ENCODE results near the gene TP53. TPM values are rescaled to one million over a fixed set of nuclear protein-coding genes. Genes with fewer than 3 reads are reported as not detected.

Gene TP53
- total RNA-seq, 1 donor from 2014 or later = 41.7 TPM

DNA sequence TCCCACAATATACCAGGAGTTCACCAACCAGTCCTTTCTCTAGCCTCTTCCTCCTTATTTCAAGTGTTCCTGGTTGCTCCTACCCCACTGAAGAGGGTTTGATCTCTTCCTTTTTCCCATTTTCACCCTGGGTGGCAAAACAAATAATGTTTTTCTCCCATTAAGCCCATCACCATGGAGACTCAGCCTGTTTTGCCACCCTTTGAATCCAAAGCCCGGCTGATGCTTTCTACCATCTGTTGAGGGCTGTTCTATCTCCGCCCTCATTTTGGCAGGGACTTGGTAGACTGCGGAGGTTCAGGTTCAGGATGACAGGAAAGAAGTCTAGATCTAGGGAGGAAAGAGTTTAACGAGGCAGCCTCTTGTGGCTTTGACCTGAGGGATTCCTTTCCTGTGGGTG, 32.8 kb upstream of the TP53 start:
- Histone ChIP-seq H3K27ac (no peak overlapping the region), H3K36me3 (no peaks in the 10 kb centered on the region), H3K27me3 (peaks cover 21% of the 10 kb centered on the region), H3K4me1 (peaks cover 6% of the 10 kb centered on the region), H3K4me3 (no peak overlapping the region), H3K9me3 (no peaks in the 10 kb centered on the region)
- intact Hi-C loops (cut with DNase I) = no loop called here
- TF ChIP-seq, protein P1, sequence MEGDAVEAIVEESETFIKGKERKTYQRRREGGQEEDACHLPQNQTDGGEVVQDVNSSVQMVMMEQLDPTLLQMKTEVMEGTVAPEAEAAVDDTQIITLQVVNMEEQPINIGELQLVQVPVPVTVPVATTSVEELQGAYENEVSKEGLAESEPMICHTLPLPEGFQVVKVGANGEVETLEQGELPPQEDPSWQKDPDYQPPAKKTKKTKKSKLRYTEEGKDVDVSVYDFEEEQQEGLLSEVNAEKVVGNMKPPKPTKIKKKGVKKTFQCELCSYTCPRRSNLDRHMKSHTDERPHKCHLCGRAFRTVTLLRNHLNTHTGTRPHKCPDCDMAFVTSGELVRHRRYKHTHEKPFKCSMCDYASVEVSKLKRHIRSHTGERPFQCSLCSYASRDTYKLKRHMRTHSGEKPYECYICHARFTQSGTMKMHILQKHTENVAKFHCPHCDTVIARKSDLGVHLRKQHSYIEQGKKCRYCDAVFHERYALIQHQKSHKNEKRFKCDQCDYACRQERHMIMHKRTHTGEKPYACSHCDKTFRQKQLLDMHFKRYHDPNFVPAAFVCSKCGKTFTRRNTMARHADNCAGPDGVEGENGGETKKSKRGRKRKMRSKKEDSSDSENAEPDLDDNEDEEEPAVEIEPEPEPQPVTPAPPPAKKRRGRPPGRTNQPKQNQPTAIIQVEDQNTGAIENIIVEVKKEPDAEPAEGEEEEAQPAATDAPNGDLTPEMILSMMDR (IDR thresholded peaks at IDR 0.05) = no peak
- DNase-seq (no peak), ATAC-seq (no peak)

DNA sequence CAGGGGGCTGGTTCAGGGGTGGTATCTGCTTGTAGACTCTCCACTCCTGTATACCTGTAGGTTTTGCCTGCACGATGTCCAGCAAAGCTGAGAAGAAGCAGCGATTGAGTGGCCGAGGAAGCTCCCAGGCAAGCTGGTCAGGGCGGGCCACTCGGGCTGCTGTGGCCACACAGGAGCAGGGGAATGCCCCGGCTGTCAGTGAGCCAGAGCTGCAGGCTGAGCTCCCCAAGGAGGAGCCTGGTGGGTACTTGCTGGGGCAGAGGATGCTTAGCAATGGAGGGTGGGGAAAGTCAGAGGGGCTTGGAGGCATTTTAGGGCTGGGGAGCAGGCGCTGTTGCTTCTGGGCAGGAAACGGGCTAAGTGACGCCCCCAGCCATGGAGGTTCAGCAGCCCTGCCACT, 32.4 kb upstream of the TP53 start:
- intact Hi-C loops (cut with DNase I) = no loop called here
- Histone ChIP-seq H3K27ac (no peak overlapping the region), H3K27me3 (peaks cover 26% of the 10 kb centered on the region), H3K4me3 (no peak overlapping the region), H3K36me3 (no peaks in the 10 kb centered on the region), H3K4me1 (peaks cover 6% of the 10 kb centered on the region), H3K9me3 (no peaks in the 10 kb centered on the region)
- DNase-seq (no peak), ATAC-seq (no peak)
- TF ChIP-seq, protein P1 (IDR thresholded peaks at IDR 0.05) = no peak

DNA sequence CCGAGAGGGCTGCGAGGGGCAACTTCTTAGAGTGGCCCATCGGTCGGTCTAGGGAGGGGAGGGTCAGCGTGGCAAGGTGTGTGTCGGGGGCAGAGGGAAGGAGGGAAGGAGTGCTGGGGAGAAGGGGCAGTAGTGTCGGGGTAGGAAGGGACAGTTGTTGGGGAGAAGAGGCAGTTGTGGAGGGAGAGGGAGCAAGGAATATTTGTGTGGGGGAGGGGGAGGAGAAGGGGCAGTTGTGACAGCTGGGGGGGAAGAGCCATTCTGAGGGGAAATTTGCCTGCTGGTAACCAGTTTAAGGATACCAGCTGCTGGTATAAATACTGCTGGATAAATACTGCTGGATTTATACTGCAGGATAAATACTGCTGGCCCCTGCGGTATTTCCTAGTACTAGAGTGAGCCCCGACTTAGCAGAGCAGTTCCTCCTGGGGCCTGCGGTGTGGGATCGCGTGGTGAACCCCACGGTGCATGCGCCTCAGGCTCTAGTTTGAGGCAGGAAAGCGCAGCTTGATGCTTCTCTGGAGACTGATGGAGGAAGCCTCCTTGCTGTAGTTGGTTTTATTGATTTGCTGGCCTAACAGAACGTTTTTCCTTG, 30.6 kb upstream of the TP53 start:
- TF ChIP-seq, protein P1 (IDR thresholded peaks at IDR 0.05) = no peak
- Histone ChIP-seq H3K36me3 (no peaks in the 10 kb centered on the region), H3K27ac (no peak overlapping the region), H3K9me3 (no peaks in the 10 kb centered on the region), H3K27me3 (peaks cover 29% of the 10 kb centered on the region), H3K4me1 (peaks cover 6% of the 10 kb centered on the region), H3K4me3 (peak overlapping the region; percentile 67)
- intact Hi-C loops (cut with DNase I) = no loop called here
- ATAC-seq = peak; percentile 52
- DNase-seq = no peak

GRCh38 chr17:7716901-7717755, 29.8 kb upstream of the TP53 start, which contains the start of gene DNAH2:
Gene DNAH2 (plus strand): TSS chr17:7717744. CDS start chr17:7719735, 1,991 bp downstream.
- ATAC-seq (peak; percentile 87), DNase-seq (peak; percentile 87)
- peak within 1 kb of the TSS; percentile 67 for H3K4me3 ChIP-seq
- H3K9me3 ChIP-seq = no peaks in the 10 kb centered on the region
- TF ChIP-seq, protein P1 (IDR thresholded peaks at IDR 0.05) = peak; percentile 43
- intact Hi-C loops (cut with DNase I) = no loop called here
- peaks cover 6% of the 10 kb centered on the region for H3K4me1 ChIP-seq
- peak within 1 kb of the TSS; percentile 58 for H3K27ac ChIP-seq
- no peaks in the 10 kb centered on the region for H3K36me3 ChIP-seq
- H3K27me3 ChIP-seq = peaks cover 34% of the 10 kb centered on the region

DNA sequence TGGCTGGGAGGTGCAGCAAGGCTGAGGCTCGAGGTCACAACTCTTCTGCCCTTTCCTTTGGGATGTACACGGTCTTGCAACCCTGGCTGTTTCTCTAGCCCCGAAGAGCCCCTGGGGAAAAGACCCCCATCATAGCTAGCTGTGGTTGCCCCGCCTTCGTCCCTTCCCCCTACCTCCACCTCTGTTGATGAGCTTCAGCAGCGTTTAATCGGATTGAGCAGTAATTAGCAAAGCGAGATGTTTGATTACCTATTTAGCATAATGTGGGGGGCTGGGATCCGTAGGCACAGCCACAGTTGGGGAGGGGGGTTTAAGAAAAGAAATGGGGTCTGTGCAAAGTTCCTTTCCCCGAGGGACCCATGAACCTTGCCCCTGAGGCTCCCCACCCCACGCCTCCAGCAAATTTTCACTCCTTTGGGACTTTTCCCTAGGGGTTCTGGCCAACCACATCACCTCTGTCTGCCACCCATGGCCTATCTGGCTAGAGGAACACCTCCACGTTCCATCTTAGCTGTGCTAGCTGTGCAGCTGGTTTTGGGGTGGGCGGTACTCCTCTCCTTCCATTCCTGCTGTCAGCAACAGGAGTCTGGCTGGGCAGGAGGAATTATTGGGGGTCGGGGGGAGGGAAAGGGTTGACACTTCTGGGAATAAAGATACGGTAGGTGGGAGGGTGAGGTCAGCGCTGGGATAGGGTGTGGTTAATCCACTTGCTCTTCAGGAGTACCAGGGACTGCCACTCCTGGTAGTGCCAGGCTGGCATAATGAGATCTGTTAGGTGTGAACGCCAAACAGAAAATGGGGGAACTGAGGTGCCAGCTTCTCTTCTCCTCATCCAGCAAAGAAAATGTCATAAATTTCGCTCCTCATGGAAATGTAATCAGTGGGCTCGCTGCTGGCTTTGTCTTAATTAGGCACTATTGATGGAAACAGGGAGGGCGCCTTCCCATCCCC, 28.9 kb upstream of the TP53 start:
- DNase-seq = no peak
- TF ChIP-seq, protein P1 (IDR thresholded peaks at IDR 0.05) = no peak

More for the DNA sequence above, 28.9 kb upstream of the TP53 start:
- Histone ChIP-seq H3K9me3 (no peaks in the 10 kb centered on the region), H3K27ac (no peak overlapping the region), H3K36me3 (no peaks in the 10 kb centered on the region), H3K4me3 (peak overlapping the region; percentile 67), H3K4me1 (peaks cover 6% of the 10 kb centered on the region), H3K27me3 (peaks cover 43% of the 10 kb centered on the region)
- intact Hi-C loops (cut with DNase I) = no loop called here
- ATAC-seq = no peak

Data from upper lobe of right lung (tissue), 1 donor.